CD4-positive, alpha-beta memory T cell (primary cell): ENCODE results near the gene C6orf15. TPM values are rescaled to one million over a fixed set of nuclear protein-coding genes. Genes with fewer than 3 reads are reported as not detected.

Experiments used
- CTCF ChIA-PET: fragments of 350-600 bp; sonication (Branson Sonifier 250); formaldehyde crosslinking; loops from one replicate; lab custom pipeline; 2021; ENCODE audit warnings: inconsistent platforms; ENCODE audit not compliant: partially characterized antibody; lab: Charles Lee
- POLR2A ChIA-PET: fragments of 350-600 bp; sonication (Branson Sonifier 250); formaldehyde crosslinking; loops from one replicate; lab custom pipeline; 2021; ENCODE audit not compliant: partially characterized antibody; lab: Charles Lee
- DNase-seq, 5 donors: peaks; one replicate each; pipeline versions ENCODE4 v3.0.0 to v3.0.0-alpha.2; 2020 to 2022; ENCODE audit warnings: mixed read lengths in 1 of 5
- H3K27ac ChIP-seq: one replicate; pipeline ENCODE4 v1.7.0; 2013; ENCODE audit warnings: low read depth, low read length
- H3K27me3 ChIP-seq: 2 replicates; pipeline ENCODE4 v1.7.0; 2013; ENCODE audit warnings: mild to moderate bottlenecking, low read length, moderate library complexity; ENCODE audit not compliant: insufficient read depth
- H3K36me3 ChIP-seq: 2 replicates; pipeline ENCODE4 v1.7.0; 2013; ENCODE audit warnings: mild to moderate bottlenecking, low read length, moderate library complexity; ENCODE audit not compliant: insufficient read depth
- H3K4me1 ChIP-seq: 2 replicates; pipeline ENCODE4 v1.7.0; 2013; ENCODE audit warnings: mild to moderate bottlenecking, low read length, moderate library complexity; ENCODE audit not compliant: insufficient read depth
- H3K4me3 ChIP-seq, 2 donors: one replicate each; pipeline ENCODE4 v1.7.0; 2013; ENCODE audit warnings: low read length in 2 of 2, mild to moderate bottlenecking in 1 of 2
- H3K9me3 ChIP-seq, 2 donors: one replicate each; pipeline ENCODE4 v1.7.0; 2013; ENCODE audit warnings: low read length in 2 of 2, control low read depth in 1 of 2; ENCODE audit not compliant: control insufficient read depth in 1 of 2
- H3K27ac Mint-ChIP-seq, 7 donors: one replicate each; pipeline ENCODE4 v1.8.0; 2020 to 2021; ENCODE audit warnings: mixed read lengths in 7 of 7, mild to moderate bottlenecking in 6 of 7, inconsistent platforms in 3 of 7, moderate library complexity in 3 of 7
- H3K27me3 Mint-ChIP-seq, 2 donors: one replicate each; pipeline ENCODE4 v1.8.0; 2020 to 2021; ENCODE audit warnings: mixed read lengths in 2 of 2
- H3K36me3 Mint-ChIP-seq, 2 donors: one replicate each; pipeline ENCODE4 v1.8.0; 2020 to 2021; ENCODE audit warnings: mixed read lengths in 2 of 2, inconsistent platforms in 1 of 2, mild to moderate bottlenecking in 1 of 2
- H3K4me1 Mint-ChIP-seq, 4 donors: one replicate each; pipeline ENCODE4 v1.8.0; 2020 to 2021; ENCODE audit warnings: mixed read lengths in 4 of 4, mild to moderate bottlenecking in 1 of 4
- H3K4me3 Mint-ChIP-seq, 8 donors: one replicate each; pipeline ENCODE4 v1.8.0; 2020 to 2021; ENCODE audit warnings: mixed read lengths in 8 of 8, mild to moderate bottlenecking in 7 of 8, moderate library complexity in 6 of 8, inconsistent platforms in 3 of 8
- H3K9me3 Mint-ChIP-seq, 8 donors: one replicate each; pipeline ENCODE4 v1.8.0; 2020 to 2021; ENCODE audit warnings: mixed read lengths in 8 of 8, mild to moderate bottlenecking in 5 of 8, inconsistent platforms in 3 of 8, moderate library complexity in 1 of 8
- intact Hi-C: fragments of 100-400 bp; cut with micrococcal nuclease; formaldehyde crosslinking; loops from one replicate; pipeline ENCODE4 v1.15.1; 2023
- polyA plus RNA-seq, 2 donors: library from polyadenylated mRNA; unstranded; fragments of 300-500 nt; fragmentation: Illumina TruSeq; gene quantifications; one replicate each; pipeline ENCODE4 v1.2.3, GENCODE V29; 2021
- total RNA-seq, 2 experiments: library from RNA; stranded (reverse); gene quantifications; one replicate each; pipeline ENCODE4 v1.2.3, GENCODE V29; 2021

The C6orf15 gene
- total and polyA plus RNA-seq, 4 experiments from 2014 or later, result not detected

- Mint-ChIP-seq H3K27ac (no peak overlapping the region), H3K27me3 (peaks cover under 1 to 1% of the 10 kb centered on the region in 2 donors), H3K4me1 (peaks cover 2 to 8% (median 5%) of the 10 kb centered on the region in 4 donors), H3K36me3 (no peaks in the 10 kb centered on the region), H3K9me3 (peaks cover 0 to 2% (median 0%) of the 10 kb centered on the region in 8 donors), H3K4me3 (no peak overlapping the region)
- peaks cover 5% of the 10 kb centered on the region for H3K4me1 ChIP-seq
- H3K27me3 ChIP-seq, result no peaks in the 10 kb centered on the region
- H3K4me3 ChIP-seq, result no peak overlapping the region
- POLR2A ChIA-PET, result interaction anchor here (1.8 to 2.1 kb wide), 2 partner anchors 23 to 201 kb away, joined by 4 to 11 read pairs; no protein-coding TSS in a partner anchor
- intact Hi-C loops, result loop anchor here (2.0 kb wide), 2 partner anchors 29 to 37 kb away; no protein-coding TSS in a partner anchor
- no peak for DNase-seq
- H3K27ac ChIP-seq, result no peak overlapping the region
- no peaks in the 10 kb centered on the region for H3K9me3 ChIP-seq
- no peaks in the 10 kb centered on the region for H3K36me3 ChIP-seq
- CTCF ChIA-PET, result interaction anchor here (1.3 to 7.5 kb wide), 10 partner anchors 12 to 286 kb away, joined by 3 to 62 read pairs (median 12); no protein-coding TSS in a partner anchor
These were observed 3.7 kb upstream of the C6orf15 start for GRCh38 chr6:31115941-31116560.

GRCh38 chr6:31114970-31115849, 2.8 kb upstream of the C6orf15 start:
- H3K36me3 ChIP-seq, result no peaks in the 10 kb centered on the region
- no peak overlapping the region for H3K4me3 ChIP-seq
- H3K4me3 Mint-ChIP-seq, result peak overlapping the region in 2 of 8 donors; percentile 16 to 41
- intact Hi-C loops, result loop anchor here (2.0 kb wide), 2 partner anchors 28 to 36 kb away; no protein-coding TSS in a partner anchor
- peaks cover 2 to 8% (median 5%) of the 10 kb centered on the region in 4 donors for H3K4me1 Mint-ChIP-seq
- H3K36me3 Mint-ChIP-seq, result no peaks in the 10 kb centered on the region
- no peak overlapping the region for H3K27ac ChIP-seq
- CTCF ChIA-PET, result interaction anchor here (0.9 to 7.5 kb wide), 15 partner anchors 9 to 285 kb away, joined by 3 to 62 read pairs (median 6); partner anchors contain the start of gene VARS2
- H3K9me3 Mint-ChIP-seq, result peaks cover 0 to 2% (median 0%) of the 10 kb centered on the region in 8 donors
- no peaks in the 10 kb centered on the region for H3K27me3 ChIP-seq
- POLR2A ChIA-PET, result interaction anchor here (1.0 to 2.1 kb wide), 5 partner anchors 22 to 200 kb away, joined by 3 to 11 read pairs (median 5); no protein-coding TSS in a partner anchor
- H3K4me1 ChIP-seq, result peaks cover 5% of the 10 kb centered on the region
- DNase-seq, result peak in 1 of 5 donors; percentile 40
- peaks cover 2 to 3% of the 10 kb centered on the region in 2 donors for H3K27me3 Mint-ChIP-seq
- no peaks in the 10 kb centered on the region for H3K9me3 ChIP-seq
- peak overlapping the region in 4 of 7 donors; percentile 12 to 80 (median 46) for H3K27ac Mint-ChIP-seq

- H3K27me3 ChIP-seq, result no peaks in the 10 kb centered on the region
- no peak for DNase-seq
- intact Hi-C loops, result loop anchor here (2.0 kb wide), 2 partner anchors 28 to 36 kb away; no protein-coding TSS in a partner anchor
- no peaks in the 10 kb centered on the region for H3K9me3 ChIP-seq
- no peak within 1 kb of the TSS for H3K4me3 ChIP-seq
- Mint-ChIP-seq H3K4me3 (peak within 1 kb of the TSS in 2 of 8 donors; percentile 16 to 41), H3K36me3 (no peaks in the 10 kb centered on the region), H3K27ac (peak within 1 kb of the TSS in 5 of 7 donors; percentile 9 to 87 (median 73)), H3K4me1 (peaks cover 2 to 8% (median 5%) of the 10 kb centered on the region in 4 donors), H3K9me3 (peaks cover 0 to 2% (median 0%) of the 10 kb centered on the region in 8 donors), H3K27me3 (peaks cover 8 to 10% of the 10 kb centered on the region in 2 donors)
- ChIA-PET POLR2A (interaction anchor here (1.0 to 2.1 kb wide), 5 partner anchors 21 to 199 kb away, joined by 3 to 11 read pairs (median 5); no protein-coding TSS in a partner anchor), CTCF (interaction anchor here (0.9 to 7.5 kb wide), 12 partner anchors 9 to 200 kb away, joined by 3 to 62 read pairs (median 8); partner anchors contain the start of gene VARS2)
- peaks cover 5% of the 10 kb centered on the region for H3K4me1 ChIP-seq
- H3K36me3 ChIP-seq, result no peaks in the 10 kb centered on the region
- H3K27ac ChIP-seq, result no peak within 1 kb of the TSS
These were observed 2.1 kb upstream of the C6orf15 start, which contains the start of gene PSORS1C1 for GRCh38 chr6:31114541-31114878. TSS of gene PSORS1C1 (plus strand) at chr6:31114800. CDS start at chr6:31129633, 14,833 bp downstream.

DNA sequence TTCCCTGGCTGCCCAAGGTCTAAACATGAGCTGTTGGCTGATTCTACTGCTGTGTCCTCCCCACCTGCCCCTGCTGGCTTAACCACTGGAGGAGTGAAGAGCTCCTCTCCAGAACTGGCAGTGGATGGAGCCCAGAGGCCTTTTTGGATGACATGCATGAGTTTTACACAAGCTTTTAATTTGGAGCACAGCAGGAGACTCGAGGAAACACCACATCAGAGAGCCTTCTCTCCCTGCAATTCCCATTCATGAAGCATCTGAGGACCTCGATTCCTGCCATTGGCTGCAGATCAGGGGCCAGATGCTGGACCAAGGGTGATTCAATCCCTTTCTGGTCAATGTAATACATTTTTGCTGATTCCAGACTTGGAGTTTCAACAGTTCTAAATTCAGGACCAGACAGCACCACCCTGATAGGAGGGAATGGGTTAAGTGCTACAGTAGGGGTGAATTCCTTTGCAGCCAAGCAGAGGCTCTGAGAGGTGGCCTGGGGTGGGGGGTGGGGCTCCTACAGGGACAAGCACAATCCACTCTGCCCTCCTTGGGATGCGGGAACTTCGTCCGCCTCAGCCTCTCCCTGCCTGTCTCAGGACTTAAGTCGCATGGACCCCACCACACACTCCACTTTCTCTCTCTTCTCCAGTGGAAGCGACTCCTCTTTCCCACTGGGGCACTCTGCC, 1.6 kb upstream of the C6orf15 start:
- POLR2A ChIA-PET, result interaction anchor here (1.4 to 1.8 kb wide), 3 partner anchors 24 to 199 kb away, joined by 3 to 5 read pairs (median 4); no protein-coding TSS in a partner anchor
- Histone ChIP-seq H3K4me3 (no peak overlapping the region), H3K27ac (no peak overlapping the region), H3K9me3 (no peaks in the 10 kb centered on the region), H3K4me1 (peaks cover 5% of the 10 kb centered on the region), H3K36me3 (no peaks in the 10 kb centered on the region), H3K27me3 (no peaks in the 10 kb centered on the region)
- peaks cover 0 to 2% (median 0%) of the 10 kb centered on the region in 8 donors for H3K9me3 Mint-ChIP-seq
- H3K4me3 Mint-ChIP-seq, result no peak overlapping the region
- H3K27ac Mint-ChIP-seq, result peak overlapping the region in 1 of 7 donors; percentile 9
- peaks cover 9 to 11% of the 10 kb centered on the region in 2 donors for H3K27me3 Mint-ChIP-seq
- intact Hi-C loops, result loop anchor here (2.0 kb wide), 2 partner anchors 27 to 35 kb away; no protein-coding TSS in a partner anchor
- no peak for DNase-seq
- no peaks in the 10 kb centered on the region for H3K36me3 Mint-ChIP-seq
- CTCF ChIA-PET, result interaction anchor here (0.9 to 7.5 kb wide), 10 partner anchors 10 to 200 kb away, joined by 3 to 62 read pairs (median 10); partner anchors contain the start of gene VARS2
- H3K4me1 Mint-ChIP-seq, result peaks cover 2 to 8% (median 5%) of the 10 kb centered on the region in 4 donors

GRCh38 chr6:31111712-31112111, 663 bp downstream of the C6orf15 start:
- H3K9me3 ChIP-seq, result no peaks in the 10 kb centered on the region
- H3K4me3 ChIP-seq, result no peak overlapping the region
- H3K36me3 ChIP-seq, result no peaks in the 10 kb centered on the region
- CTCF ChIA-PET, result interaction anchor here (7.5 kb wide), 1 partner anchor 26 kb away, joined by 62 read pairs; no protein-coding TSS in a partner anchor
- Mint-ChIP-seq H3K27ac (no peak overlapping the region), H3K36me3 (no peaks in the 10 kb centered on the region), H3K4me1 (peaks cover 2 to 8% (median 5%) of the 10 kb centered on the region in 4 donors), H3K27me3 (peaks cover 9 to 11% of the 10 kb centered on the region in 2 donors), H3K9me3 (peaks cover 0 to 5% (median 0%) of the 10 kb centered on the region in 8 donors), H3K4me3 (no peak overlapping the region)
- intact Hi-C loops, result no loop called here
- no peaks in the 10 kb centered on the region for H3K27me3 ChIP-seq
- no peak for DNase-seq
- H3K27ac ChIP-seq, result no peak overlapping the region
- peaks cover 5% of the 10 kb centered on the region for H3K4me1 ChIP-seq
- POLR2A ChIA-PET, result interaction anchor here (1.2 kb wide), 1 partner anchor 9 kb away, joined by 3 read pairs; the partner anchor contains the start of gene CDSN
